ENCODE data around the gene TRIM15.
"Not testable (repeated sequence)": the region's sequence is repeated elsewhere in the genome, so short reads cannot be mapped to it uniquely, and the experiment has no call there.

DNA sequence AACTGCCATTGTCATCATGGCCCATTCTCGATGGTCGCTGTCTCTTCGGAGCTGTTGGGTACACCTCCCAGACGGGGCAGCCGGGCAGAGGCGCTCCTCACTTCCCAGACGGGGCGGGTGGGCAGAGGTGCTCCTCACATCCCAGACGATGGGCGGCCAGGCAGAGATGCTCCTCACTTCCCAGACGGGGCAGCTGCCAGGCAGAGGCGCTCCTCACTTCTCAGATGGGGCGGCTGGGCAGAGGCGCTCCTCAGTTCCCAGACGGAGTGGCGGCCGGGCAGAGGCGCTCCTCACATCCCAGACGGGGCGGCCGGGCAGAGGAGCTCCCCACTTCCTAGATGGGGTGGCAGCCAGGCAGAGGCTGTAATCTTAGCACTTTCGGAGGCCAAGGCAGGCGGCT lies 58.6 kb downstream of the TRIM15 start:
- not testable (repeated sequence) for TF ChIP-seq CTCF (conservative IDR thresholded peaks at IDR 0.05; ENCODE audit: low read depth, low read length); EZH2phosphoT487 (IDR thresholded peaks at IDR 0.05; ENCODE audit: borderline replicate concordance, low read length)

Measured in PC-3 (cell line).